ENCODE results near the gene SMARCC2.

DNA sequence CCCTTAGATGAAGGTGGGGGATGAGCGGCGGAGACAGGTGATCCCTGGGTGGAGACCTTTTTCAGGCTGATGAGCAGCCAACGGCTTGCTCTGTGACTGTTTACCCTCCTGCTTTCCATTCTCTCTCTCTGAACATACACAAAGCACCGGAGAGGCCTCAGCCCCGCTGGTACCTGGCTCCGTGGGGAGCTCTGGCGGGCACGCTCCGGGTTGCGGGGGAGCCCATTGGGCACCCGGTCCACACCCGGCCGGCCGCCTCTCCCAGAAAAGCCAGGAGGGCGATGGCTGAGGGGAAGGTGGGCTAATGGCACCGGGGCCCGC is 545 bp downstream of the SMARCC2 start:
- TF ChIP-seq HOXC10 (CRISPR knock-in tag; IDR thresholded peaks at IDR 0.05) (no peak), ZNF585B (tag by site-specific recombination; IDR thresholded peaks at IDR 0.05) (no peak), ZNF660 (tag by site-specific recombination; IDR thresholded peaks at IDR 0.05) (no peak), ZNF175 (tag by site-specific recombination; IDR thresholded peaks at IDR 0.05) (no peak)
- TF ChIP-seq, protein P1, sequence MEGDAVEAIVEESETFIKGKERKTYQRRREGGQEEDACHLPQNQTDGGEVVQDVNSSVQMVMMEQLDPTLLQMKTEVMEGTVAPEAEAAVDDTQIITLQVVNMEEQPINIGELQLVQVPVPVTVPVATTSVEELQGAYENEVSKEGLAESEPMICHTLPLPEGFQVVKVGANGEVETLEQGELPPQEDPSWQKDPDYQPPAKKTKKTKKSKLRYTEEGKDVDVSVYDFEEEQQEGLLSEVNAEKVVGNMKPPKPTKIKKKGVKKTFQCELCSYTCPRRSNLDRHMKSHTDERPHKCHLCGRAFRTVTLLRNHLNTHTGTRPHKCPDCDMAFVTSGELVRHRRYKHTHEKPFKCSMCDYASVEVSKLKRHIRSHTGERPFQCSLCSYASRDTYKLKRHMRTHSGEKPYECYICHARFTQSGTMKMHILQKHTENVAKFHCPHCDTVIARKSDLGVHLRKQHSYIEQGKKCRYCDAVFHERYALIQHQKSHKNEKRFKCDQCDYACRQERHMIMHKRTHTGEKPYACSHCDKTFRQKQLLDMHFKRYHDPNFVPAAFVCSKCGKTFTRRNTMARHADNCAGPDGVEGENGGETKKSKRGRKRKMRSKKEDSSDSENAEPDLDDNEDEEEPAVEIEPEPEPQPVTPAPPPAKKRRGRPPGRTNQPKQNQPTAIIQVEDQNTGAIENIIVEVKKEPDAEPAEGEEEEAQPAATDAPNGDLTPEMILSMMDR (tag by site-specific recombination; IDR thresholded peaks at IDR 0.05) = no peak
- TF ChIP-seq, protein P2, sequence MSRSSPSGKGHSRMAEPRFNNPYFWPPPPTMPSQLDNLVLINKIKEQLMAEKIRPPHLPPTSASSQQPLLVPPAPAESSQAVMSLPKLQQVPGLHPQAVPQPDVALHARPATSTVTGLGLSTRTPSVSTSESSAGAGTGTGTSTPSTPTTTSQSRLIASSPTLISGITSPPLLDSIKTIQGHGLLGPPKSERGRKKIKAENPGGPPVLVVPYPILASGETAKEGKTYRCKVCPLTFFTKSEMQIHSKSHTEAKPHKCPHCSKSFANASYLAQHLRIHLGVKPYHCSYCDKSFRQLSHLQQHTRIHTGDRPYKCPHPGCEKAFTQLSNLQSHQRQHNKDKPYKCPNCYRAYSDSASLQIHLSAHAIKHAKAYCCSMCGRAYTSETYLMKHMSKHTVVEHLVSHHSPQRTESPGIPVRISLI (tag by site-specific recombination; IDR thresholded peaks at IDR 0.05) = no peak

All from HEK293 (cell line).